RCC 7860 (cell line): ENCODE data around the gene RENBP.

Source experiments
- DNase-seq: peaks from one replicate; pipeline ENCODE4 v3.0.0-alpha.2; 2015; ENCODE audit warnings: low spot score
- FAIRE-seq: peaks from 2 replicates; lab custom pipeline; 2012; peaks lifted over from hg19 to GRCh38; lab: Jason Lieb, UNC

Gene RENBP

DNA sequence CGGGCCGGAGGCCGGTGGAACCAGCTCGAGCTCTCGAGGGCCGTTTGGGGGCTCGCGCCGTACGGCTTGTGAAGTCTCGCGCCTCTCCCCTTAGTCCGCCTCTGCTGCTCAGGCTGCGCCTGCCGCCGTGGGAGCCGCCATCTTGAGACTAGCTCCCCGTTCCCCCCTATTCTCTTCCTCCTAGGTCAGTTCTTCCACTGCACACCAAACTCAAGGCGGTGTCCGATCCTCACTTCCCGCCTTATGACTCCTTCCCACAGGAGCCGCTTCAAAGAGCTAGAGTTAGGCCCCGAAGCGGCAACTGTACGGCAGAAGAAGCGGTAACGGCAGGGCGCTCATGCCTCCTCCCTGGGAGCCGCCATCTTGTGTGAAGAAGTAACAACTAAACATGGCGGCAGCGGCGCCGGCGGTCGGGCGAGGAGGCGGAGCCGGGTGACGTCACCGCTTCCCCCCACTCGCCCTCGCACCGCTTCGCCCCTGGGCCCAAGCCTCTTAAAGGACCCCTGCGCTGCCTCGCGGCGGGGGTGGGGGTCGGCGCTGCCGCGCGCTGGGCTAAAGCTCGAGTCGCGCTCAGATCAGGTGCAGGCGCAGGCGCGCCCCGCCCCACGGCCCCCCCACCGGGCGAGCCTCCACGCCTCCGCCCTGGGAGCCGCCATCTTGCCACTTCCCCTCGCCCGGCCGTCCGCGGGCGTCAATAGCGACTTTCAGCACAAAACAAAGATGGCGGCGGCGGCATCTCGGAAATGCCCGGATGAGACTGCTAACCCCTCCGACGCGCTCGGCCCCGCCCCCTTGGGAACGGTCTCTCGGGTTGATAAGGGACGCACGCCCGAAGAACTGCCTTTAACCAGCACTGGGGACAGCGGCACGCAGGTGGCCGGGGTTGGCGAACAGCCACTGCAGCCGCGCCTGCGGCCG lies 27.3 kb upstream of the RENBP start, which contains the start of gene HCFC1:
TSS of gene HCFC1 (minus strand) at position 369 of the 918 bp plus-strand sequence. CDS start 978 bp downstream, outside the sequence.
- FAIRE-seq, result no peak
- DNase-seq, result peak; percentile 78

GRCh38 chrX:153971124-153971449 lies 26.6 kb upstream of the RENBP start:
- FAIRE-seq (peak; percentile 77), DNase-seq (peak; percentile 67)

- no peak for FAIRE-seq
- peak; percentile 37 for DNase-seq
Observed at GRCh38 chrX:153970357-153971123, 26.1 kb upstream of the RENBP start.

DNA sequence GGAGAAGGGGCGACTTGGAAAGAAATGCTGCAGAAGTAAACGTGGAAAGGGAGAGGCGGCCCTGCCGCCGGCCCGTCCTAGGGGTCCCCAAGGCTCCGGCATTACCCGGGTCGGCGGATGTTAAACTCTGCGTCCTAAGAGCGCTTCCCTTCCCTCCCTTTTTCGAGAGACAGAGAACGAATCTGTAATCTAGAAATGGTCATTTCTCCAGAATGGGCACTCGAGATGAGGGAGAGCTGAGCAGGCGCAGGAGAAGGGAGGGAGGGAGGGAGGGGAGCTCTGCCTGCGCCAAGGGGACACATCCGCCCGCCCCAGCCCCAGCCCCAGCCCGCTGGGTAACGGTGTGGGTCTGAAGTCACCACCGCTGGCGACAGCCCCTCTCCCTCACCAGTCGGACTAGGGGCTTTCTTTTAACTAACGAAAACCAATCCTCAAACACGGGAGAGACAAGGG lies 25.5 kb upstream of the RENBP start:
- no peak for FAIRE-seq
- no peak for DNase-seq

DNA sequence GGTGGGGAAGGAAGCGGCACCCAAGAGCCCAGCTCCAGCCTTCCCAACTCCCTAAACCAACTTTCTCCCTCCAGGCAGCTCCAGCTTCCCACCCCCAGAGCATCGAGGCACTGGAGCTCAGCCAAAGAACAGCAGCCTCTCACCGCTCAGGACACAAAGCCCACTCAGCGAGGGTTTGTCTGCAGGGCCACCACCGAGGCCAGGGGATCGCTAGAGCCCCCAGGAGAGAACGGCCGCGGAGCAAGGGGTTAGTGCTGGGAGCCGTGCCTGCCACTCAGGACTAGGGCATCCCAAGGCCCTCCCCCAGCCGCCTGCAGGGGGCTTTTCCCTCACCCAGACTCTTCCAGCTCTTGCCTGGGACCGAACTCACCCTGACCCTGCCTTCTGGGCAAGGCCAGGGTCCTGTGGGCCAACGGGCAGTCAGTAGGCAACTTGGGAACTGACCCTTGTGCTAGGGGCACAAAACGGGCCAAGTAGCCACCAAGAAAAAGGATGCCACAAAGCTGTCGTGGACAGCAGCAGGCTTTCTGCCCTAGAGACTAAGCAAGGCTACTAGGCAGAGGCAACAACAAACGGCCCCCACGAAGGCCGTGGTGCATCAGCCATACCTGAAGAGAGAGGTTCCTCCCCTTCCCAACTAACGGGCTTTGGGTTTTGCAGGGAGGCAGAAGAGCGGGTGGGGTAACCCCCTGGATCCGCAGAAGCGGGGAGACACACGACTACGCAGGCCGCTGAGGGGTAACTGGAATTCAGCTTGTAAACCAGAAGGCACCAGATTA lies 24.9 kb upstream of the RENBP start:
- FAIRE-seq (no peak), DNase-seq (no peak)

DNA sequence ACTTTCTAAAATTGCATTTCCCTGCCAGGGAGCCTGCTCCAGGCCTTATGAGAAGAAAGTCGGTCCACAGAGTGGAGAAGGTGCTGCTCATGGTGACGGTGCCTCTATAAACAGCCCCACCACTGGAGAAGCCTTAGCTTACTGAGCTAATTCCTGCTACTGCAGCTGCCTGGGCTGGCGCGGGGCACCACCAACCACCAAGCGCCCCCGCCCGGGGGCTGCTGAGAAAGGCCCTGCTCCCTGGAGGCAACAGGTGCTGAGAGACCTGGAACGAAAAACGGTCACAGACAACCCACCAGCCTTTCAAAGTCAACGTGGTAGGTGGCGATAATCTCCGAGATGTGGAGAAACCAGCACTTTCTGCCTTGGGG lies 24.3 kb upstream of the RENBP start:
- DNase-seq, result no peak
- FAIRE-seq, result no peak

- no peak for FAIRE-seq
- DNase-seq, result no peak
Observed at GRCh38 chrX:153968255-153968654, 23.8 kb upstream of the RENBP start.

- DNase-seq, result no peak
- no peak for FAIRE-seq
Observed at GRCh38 chrX:153967536-153968224, 23.2 kb upstream of the RENBP start.

GRCh38 chrX:153966841-153967535 lies 22.5 kb upstream of the RENBP start:
- DNase-seq (no peak), FAIRE-seq (no peak)

GRCh38 chrX:153966283-153966688 lies 21.8 kb upstream of the RENBP start:
- DNase-seq (no peak), FAIRE-seq (no peak)

- no peak for DNase-seq
- no peak for FAIRE-seq
Observed at GRCh38 chrX:153965406-153965805, 21.0 kb upstream of the RENBP start.

DNA sequence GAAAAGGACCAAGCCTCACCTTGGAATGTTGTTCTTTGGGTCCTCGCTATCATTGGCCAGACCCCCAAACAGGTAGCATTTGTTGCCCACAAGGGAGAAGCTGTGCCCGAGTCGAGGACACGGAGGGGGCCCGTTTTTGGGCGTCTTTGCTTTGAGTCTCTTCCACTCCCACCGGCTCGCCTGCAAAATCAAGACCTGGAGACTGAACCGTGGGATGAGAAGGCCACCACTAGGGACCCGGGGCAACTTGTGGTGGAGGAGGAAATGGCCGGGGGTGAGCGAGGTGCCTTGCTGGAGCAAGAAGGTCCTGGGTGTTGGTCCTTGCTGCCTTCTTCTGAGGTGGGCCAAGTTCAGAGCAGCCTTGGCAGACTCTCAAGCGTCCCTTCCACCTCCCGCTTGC lies 19.7 kb upstream of the RENBP start:
- no peak for DNase-seq
- FAIRE-seq, result no peak

GRCh38 chrX:153963546-153963945 lies 19.1 kb upstream of the RENBP start:
- no peak for DNase-seq
- FAIRE-seq, result no peak

DNA sequence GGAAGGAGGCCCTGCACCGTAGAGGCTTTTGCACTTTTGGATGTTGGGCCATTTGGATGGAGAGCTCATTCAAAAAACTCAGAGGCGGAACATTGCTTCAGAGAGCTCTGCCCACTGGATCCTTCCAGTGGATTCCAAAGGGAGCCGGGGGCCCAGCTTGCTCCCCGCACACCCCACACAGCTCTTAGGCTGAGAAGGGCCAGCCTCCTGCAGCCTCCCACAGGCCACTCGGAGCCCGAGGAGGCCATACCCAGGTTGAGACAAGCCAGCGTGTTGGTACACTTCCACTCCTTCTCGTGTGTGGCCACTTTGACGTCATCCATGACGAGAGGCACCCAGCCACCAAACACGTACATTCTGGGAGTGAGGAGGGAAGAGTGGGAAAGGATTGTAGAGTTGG lies 16.8 kb upstream of the RENBP start:
- FAIRE-seq, result no peak
- DNase-seq, result no peak

- no peak for FAIRE-seq
- DNase-seq, result no peak
Observed at GRCh38 chrX:153960786-153961185, 16.3 kb upstream of the RENBP start.

- FAIRE-seq (no peak), DNase-seq (no peak)
Observed at GRCh38 chrX:153960077-153960476, 15.6 kb upstream of the RENBP start.

DNA sequence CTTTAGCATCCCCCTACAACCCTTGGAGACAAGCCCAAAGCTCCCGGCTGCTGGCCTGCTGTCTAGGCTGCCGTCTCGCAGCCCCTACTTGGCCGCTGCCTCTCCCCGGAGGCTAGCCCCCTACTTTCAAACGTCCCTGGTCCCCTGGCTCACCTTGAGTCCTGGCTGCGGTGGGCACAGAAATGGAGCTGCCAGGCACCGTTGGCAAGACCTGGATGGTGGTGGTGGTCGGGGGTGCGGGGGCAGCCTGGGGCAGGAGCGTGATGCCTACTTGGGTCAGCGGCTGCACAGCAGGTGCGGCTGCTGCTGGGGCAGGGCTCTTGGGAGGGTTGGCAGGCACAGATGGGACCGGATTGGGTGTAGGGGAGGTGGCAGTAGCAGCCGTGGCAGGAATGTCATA lies 15.2 kb upstream of the RENBP start:
- DNase-seq (no peak), FAIRE-seq (no peak)

DNA sequence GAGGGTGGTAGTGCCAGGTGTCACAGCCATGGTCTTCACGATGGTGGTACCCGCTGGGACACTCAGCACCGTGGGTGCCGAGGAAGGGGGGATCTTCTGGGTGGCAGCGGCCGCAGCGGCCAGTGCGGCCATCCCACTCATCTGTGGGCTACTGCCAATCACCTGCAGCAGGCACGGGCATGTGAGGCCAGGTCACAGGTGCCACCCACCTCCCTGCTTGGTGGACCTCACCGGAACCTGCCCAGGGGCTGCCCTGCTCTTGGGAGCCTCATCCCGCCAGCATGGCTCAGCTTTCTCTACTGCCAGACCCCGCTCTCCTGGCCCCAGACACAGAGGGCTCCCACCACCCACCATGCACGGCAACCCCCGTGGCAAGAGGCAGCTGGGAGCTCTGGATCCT lies 14.2 kb upstream of the RENBP start:
- DNase-seq (no peak), FAIRE-seq (no peak)

- no peak for DNase-seq
- FAIRE-seq, result no peak
Observed at GRCh38 chrX:153957224-153957623, 12.8 kb upstream of the RENBP start.
